WTC11 (cell line): ENCODE results near the gene CLK2. TPM values are rescaled to one million over a fixed set of nuclear protein-coding genes. Genes with fewer than 3 reads are reported as not detected.

ENCODE experiments used
- ATAC-seq: fragments of 200-7000 bp; cut with Tn5 transposase; 2 replicates; pipeline ENCODE4 v1.10.0; 2021; ENCODE audit warnings: mild to moderate bottlenecking, moderate library complexity
- CTCF ChIA-PET: fragments of 300-600 bp; sonication (Branson Sonifier 250); formaldehyde crosslinking; loops from one replicate; lab custom pipeline; 2021; ENCODE audit warnings: antibody characterized with exemption; lab: Charles Lee
- POLR2A ChIA-PET: fragments of 350-600 bp; sonication (Branson Sonifier 250); formaldehyde crosslinking; loops from one replicate; lab custom pipeline; 2021; ENCODE audit warnings: antibody characterized with exemption; lab: Charles Lee
- DNase-seq: peaks from one replicate; pipeline ENCODE4 v3.0.0; 2021; ENCODE audit warnings: low spot score
- H3K27ac Mint-ChIP-seq: 2 replicates; pipeline ENCODE4 v1.8.0; 2021; ENCODE audit warnings: mixed read lengths
- H3K27me3 Mint-ChIP-seq: 2 replicates; pipeline ENCODE4 v1.8.0; 2021; ENCODE audit warnings: low read depth, mild to moderate bottlenecking, moderate library complexity, mixed read lengths
- H3K36me3 Mint-ChIP-seq: 2 replicates; pipeline ENCODE4 v1.8.0; 2021; ENCODE audit warnings: mixed read lengths
- H3K4me1 Mint-ChIP-seq: 2 replicates; pipeline ENCODE4 v1.8.0; 2022; ENCODE audit warnings: mixed read lengths
- H3K4me3 Mint-ChIP-seq: 2 replicates; pipeline ENCODE4 v1.8.0; 2021; ENCODE audit warnings: mild to moderate bottlenecking, moderate library complexity, mixed read lengths
- H3K9me3 Mint-ChIP-seq: 2 replicates; pipeline ENCODE4 v1.8.0; 2021; ENCODE audit warnings: mixed read lengths
- CREM ChIP-seq: sonication (generic); formaldehyde crosslinking; IDR thresholded peaks from 2 replicates; pipeline ENCODE4 v1.8.1; 2022; ENCODE audit warnings: mild to moderate bottlenecking, missing genetic modification reagents, moderate library complexity
- CTCF ChIP-seq: fragments of 200-600 bp; IDR thresholded peaks from 2 replicates; pipeline ENCODE4 v1.8.0; 2022; ENCODE audit warnings: antibody characterized with exemption
- E2F5 ChIP-seq: sonication (generic); formaldehyde crosslinking; IDR thresholded peaks from 2 replicates; pipeline ENCODE4 v1.8.1; 2022; ENCODE audit warnings: mild to moderate bottlenecking, moderate library complexity, missing genetic modification reagents
- ERG ChIP-seq: fragments of 250-450 bp; sonication (Bioruptor Pico); IDR thresholded peaks from 2 replicates; pipeline ENCODE4 v1.8.0; 2021; ENCODE audit warnings: mild to moderate bottlenecking
- ETV6 ChIP-seq: sonication (generic); formaldehyde crosslinking; IDR thresholded peaks from 2 replicates; pipeline ENCODE4 v1.8.1; 2022; ENCODE audit warnings: mild to moderate bottlenecking, missing genetic modification reagents
- FOXK1 ChIP-seq: sonication (generic); formaldehyde crosslinking; IDR thresholded peaks from 2 replicates; pipeline ENCODE4 v1.8.0; 2022; ENCODE audit warnings: mild to moderate bottlenecking, moderate library complexity, missing genetic modification reagents
- FOXP1 ChIP-seq: sonication (generic); formaldehyde crosslinking; IDR thresholded peaks from 2 replicates; pipeline ENCODE4 v1.8.0; 2022; ENCODE audit warnings: missing genetic modification reagents, mild to moderate bottlenecking, moderate library complexity, borderline replicate concordance
- HMGA2 ChIP-seq: fragments of 250-450 bp; sonication (Bioruptor Pico); IDR thresholded peaks from 2 replicates; pipeline ENCODE4 v1.4.0; 2021; ENCODE audit warnings: mild to moderate bottlenecking, moderate library complexity
- JAZF1 ChIP-seq: fragments of 250-450 bp; sonication (Bioruptor Pico); IDR thresholded peaks from 2 replicates; pipeline ENCODE4 v1.9.0; 2021; ENCODE audit warnings: moderate library complexity, mild to moderate bottlenecking, inconsistent platforms
- JUN ChIP-seq: sonication (generic); formaldehyde crosslinking; IDR thresholded peaks from 2 replicates; pipeline ENCODE4 v1.8.0; 2023; ENCODE audit warnings: mild to moderate bottlenecking, missing genetic modification reagents
- MXD4 ChIP-seq: fragments of 250-450 bp; sonication (Bioruptor Pico); IDR thresholded peaks from 2 replicates; pipeline ENCODE4 v1.8.0; 2021; ENCODE audit warnings: mild to moderate bottlenecking, moderate library complexity, borderline replicate concordance
- NFE2L1 ChIP-seq: sonication (generic); formaldehyde crosslinking; IDR thresholded peaks from 2 replicates; pipeline ENCODE4 v1.8.1; 2023; ENCODE audit warnings: missing genetic modification reagents
- NFYB ChIP-seq: sonication (generic); formaldehyde crosslinking; conservative IDR thresholded peaks from 2 replicates; pipeline ENCODE4 v1.8.0; 2022; ENCODE audit warnings: low read depth, missing genetic modification reagents
- NR1H2 ChIP-seq: sonication (generic); formaldehyde crosslinking; IDR thresholded peaks from 2 replicates; pipeline ENCODE4 v1.9.0; 2021; ENCODE audit warnings: mild to moderate bottlenecking, moderate library complexity, missing genetic modification reagents
- NR3C1 ChIP-seq: sonication (generic); formaldehyde crosslinking; conservative IDR thresholded peaks from 2 replicates; pipeline ENCODE4 v1.8.1; 2023; ENCODE audit warnings: low read depth, mild to moderate bottlenecking, missing genetic modification reagents
- RORB ChIP-seq: fragments of 250-450 bp; sonication (Bioruptor Pico); IDR thresholded peaks from 2 replicates; pipeline ENCODE4 v1.9.0; 2021; ENCODE audit warnings: mild to moderate bottlenecking
- SMAD4 ChIP-seq: sonication (generic); formaldehyde crosslinking; IDR thresholded peaks from 2 replicates; pipeline ENCODE4 v1.8.0; 2022; ENCODE audit warnings: mild to moderate bottlenecking, missing genetic modification reagents
- TCF7 ChIP-seq: sonication (generic); formaldehyde crosslinking; IDR thresholded peaks from 2 replicates; pipeline ENCODE4 v1.8.0; 2022; ENCODE audit warnings: mild to moderate bottlenecking, low read depth, missing genetic modification reagents, moderate library complexity
- TEAD4 ChIP-seq: sonication (generic); formaldehyde crosslinking; IDR thresholded peaks from 2 replicates; pipeline ENCODE4 v1.8.0; 2022; ENCODE audit warnings: mild to moderate bottlenecking, missing genetic modification reagents
- ZBTB21 ChIP-seq: sonication (generic); formaldehyde crosslinking; IDR thresholded peaks from 2 replicates; pipeline ENCODE4 v1.8.1; 2023; ENCODE audit warnings: mild to moderate bottlenecking, missing genetic modification reagents, borderline replicate concordance
- ZNF121 ChIP-seq: sonication (generic); formaldehyde crosslinking; IDR thresholded peaks from 2 replicates; pipeline ENCODE4 v1.8.0; 2023; ENCODE audit warnings: missing genetic modification reagents
- ZNF232 ChIP-seq: sonication (generic); formaldehyde crosslinking; IDR thresholded peaks from 2 replicates; pipeline ENCODE4 v1.8.0; 2022; ENCODE audit warnings: mild to moderate bottlenecking, missing genetic modification reagents
- ZNF281 ChIP-seq: sonication (generic); formaldehyde crosslinking; IDR thresholded peaks from 2 replicates; pipeline ENCODE4 v1.8.0; 2023; ENCODE audit warnings: mild to moderate bottlenecking, missing genetic modification reagents
- ZNF416 ChIP-seq: fragments of 250-450 bp; sonication (Bioruptor Pico); IDR thresholded peaks from 2 replicates; pipeline ENCODE4 v1.9.0; 2021; ENCODE audit warnings: mild to moderate bottlenecking, inconsistent platforms
- ZSCAN18 ChIP-seq: fragments of 250-450 bp; sonication (Bioruptor Pico); IDR thresholded peaks from 2 replicates; pipeline ENCODE4 v2.1.2; 2022; ENCODE audit warnings: mild to moderate bottlenecking, moderate library complexity
- total RNA-seq: library from RNA; stranded (reverse); gene quantifications from 3 replicates; pipeline ENCODE4 v1.2.3, GENCODE V29; 2021
- TF ChIP-seq, protein P1 (sequence below): fragments of 250-450 bp; sonication (Bioruptor Pico); IDR thresholded peaks from 2 replicates; pipeline ENCODE4 v1.9.0; 2021; ENCODE audit warnings: mild to moderate bottlenecking

Gene CLK2
- total RNA-seq, 1 experiment from 2014 or later, result 74.4 TPM

DNA sequence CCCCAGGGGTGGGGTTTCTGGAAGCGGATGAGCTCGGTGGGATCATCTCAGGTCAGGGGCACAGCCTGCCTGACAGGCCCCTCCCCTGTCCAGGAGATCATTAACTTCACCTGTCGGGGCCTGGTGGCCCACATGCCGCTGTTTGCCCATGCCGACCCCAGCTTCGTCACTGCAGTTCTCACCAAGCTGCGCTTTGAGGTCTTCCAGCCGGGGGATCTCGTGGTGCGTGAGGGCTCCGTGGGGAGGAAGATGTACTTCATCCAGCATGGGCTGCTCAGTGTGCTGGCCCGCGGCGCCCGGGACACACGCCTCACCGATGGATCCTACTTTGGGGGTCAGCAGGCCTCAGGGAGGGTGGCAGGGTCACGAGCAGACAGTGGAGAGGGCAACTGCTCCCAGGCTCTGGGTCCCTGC, 12.3 kb upstream of the CLK2 start:
- Mint-ChIP-seq H3K36me3 (peaks cover 2% of the 10 kb centered on the region; the same call in 1 of the 2 replicates), H3K4me3 (no peak overlapping the region), H3K4me1 (no peaks in the 10 kb centered on the region), H3K9me3 (no peaks in the 10 kb centered on the region), H3K27ac (no peak overlapping the region), H3K27me3 (no peaks in the 10 kb centered on the region)
- POLR2A ChIA-PET, result no interaction called here
- TF ChIP-seq TCF7 (CRISPR knock-in tag) (no peak), HMGA2 (CRISPR knock-in tag) (no peak), ZNF416 (CRISPR knock-in tag) (no peak)
- ATAC-seq (no peak), DNase-seq (no peak)
- CTCF ChIA-PET, result interaction anchor here (0.6 to 1.1 kb wide), 3 partner anchors 34 to 78 kb away, joined by 3 to 6 read pairs (median 3); partner anchors contain the start of gene THBS3

DNA sequence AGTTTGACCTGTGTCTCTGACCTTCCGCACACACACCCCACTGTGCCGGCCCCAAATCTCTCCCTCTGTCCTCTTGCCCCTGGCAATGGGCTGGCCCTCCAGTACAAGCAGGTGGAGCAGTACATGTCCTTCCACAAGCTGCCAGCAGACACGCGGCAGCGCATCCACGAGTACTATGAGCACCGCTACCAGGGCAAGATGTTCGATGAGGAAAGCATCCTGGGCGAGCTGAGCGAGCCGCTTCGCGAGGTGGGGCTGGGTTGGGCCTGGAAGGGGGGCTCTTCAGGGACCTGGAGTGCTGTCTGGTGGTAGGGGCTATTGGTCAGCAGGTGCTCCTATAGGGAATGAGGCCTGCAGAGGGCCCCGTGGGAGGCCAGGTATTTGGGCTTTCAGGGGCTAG, 11.8 kb upstream of the CLK2 start:
- TF ChIP-seq FOXK1 (CRISPR knock-in tag) (no peak), SMAD4 (CRISPR knock-in tag) (no peak), ZNF121 (CRISPR knock-in tag) (no peak), NR1H2 (CRISPR knock-in tag) (no peak), MXD4 (no peak), ZNF281 (no peak), NFE2L1 (CRISPR knock-in tag) (no peak), NFYB (CRISPR knock-in tag) (no peak), RORB (no peak), FOXP1 (CRISPR knock-in tag) (no peak), E2F5 (CRISPR knock-in tag) (no peak), ZBTB21 (CRISPR knock-in tag) (no peak), JUN (CRISPR knock-in tag) (no peak), ETV6 (CRISPR knock-in tag) (no peak), ZSCAN18 (CRISPR knock-in tag) (no peak)
- TF ChIP-seq, protein P1, sequence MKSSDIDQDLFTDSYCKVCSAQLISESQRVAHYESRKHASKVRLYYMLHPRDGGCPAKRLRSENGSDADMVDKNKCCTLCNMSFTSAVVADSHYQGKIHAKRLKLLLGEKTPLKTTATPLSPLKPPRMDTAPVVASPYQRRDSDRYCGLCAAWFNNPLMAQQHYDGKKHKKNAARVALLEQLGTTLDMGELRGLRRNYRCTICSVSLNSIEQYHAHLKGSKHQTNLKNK (CRISPR knock-in tag), result no peak
- TF ChIP-seq, all 79 proteins: peak for 0
- ATAC-seq (no peak), DNase-seq (no peak)
- POLR2A ChIA-PET, result no interaction called here
- CTCF ChIA-PET, result no interaction called here
- Mint-ChIP-seq H3K27me3 (no peaks in the 10 kb centered on the region), H3K4me3 (no peak overlapping the region), H3K9me3 (no peaks in the 10 kb centered on the region), H3K36me3 (peaks cover 2% of the 10 kb centered on the region; the same call in 1 of the 2 replicates), H3K4me1 (no peaks in the 10 kb centered on the region), H3K27ac (no peak overlapping the region)

GRCh38 chr1:155284476-155284875, 11.2 kb upstream of the CLK2 start:
- ChIA-PET POLR2A (no interaction called here), CTCF (interaction anchor here (3.0 kb wide), 1 partner anchor 34 kb away, joined by 10 read pairs; no protein-coding TSS in a partner anchor)
- TF ChIP-seq TEAD4 (CRISPR knock-in tag) (no peak), NR3C1 (CRISPR knock-in tag) (no peak), JAZF1 (CRISPR knock-in tag) (no peak), FOXK1 (CRISPR knock-in tag) (no peak), ZNF232 (no peak), CTCF (no peak), CREM (CRISPR knock-in tag) (no peak), ERG (CRISPR knock-in tag) (no peak)
- TF ChIP-seq, protein P1 (CRISPR knock-in tag), result no peak

More at GRCh38 chr1:155284476-155284875, 11.2 kb upstream of the CLK2 start:
- no peaks in the 10 kb centered on the region for H3K27me3 Mint-ChIP-seq
- H3K9me3 Mint-ChIP-seq, result no peaks in the 10 kb centered on the region
- ATAC-seq (no peak), DNase-seq (no peak)
- peaks cover 4% of the 10 kb centered on the region; the same call in 1 of the 2 replicates for H3K36me3 Mint-ChIP-seq
- peaks cover 2% of the 10 kb centered on the region for H3K4me1 Mint-ChIP-seq
- H3K4me3 Mint-ChIP-seq, result no peak overlapping the region
- no peak overlapping the region for H3K27ac Mint-ChIP-seq
